ENCODE measurements around the gene SFR1. TPM values are rescaled to one million over a fixed set of nuclear protein-coding genes. Genes with fewer than 3 reads are reported as not detected.

Gene SFR1
- total RNA-seq, 1 donor from 2014 or later: 6.9 TPM

- Mint-ChIP-seq H3K27me3 (no peaks in the 10 kb centered on the region), H3K36me3 (ENCODE audit: insufficient read depth) (no peaks in the 10 kb centered on the region), H3K27ac (no peak overlapping the region), H3K4me3 (ENCODE audit: low read depth) (no peak overlapping the region), H3K4me1 (ENCODE audit: low read depth) (peaks cover 19% of the 10 kb centered on the region), H3K9me3 (ENCODE audit: low read depth) (no peaks in the 10 kb centered on the region)
- DNase-seq (ENCODE audit: low spot score, unreplicated experiment): no peak
- TF ChIP-seq CTCF (IDR thresholded peaks at IDR 0.05; ENCODE audit: unreplicated experiment): no peak
Measured at GRCh38 chr10:104088239-104088638, 33.7 kb upstream of the SFR1 start.

GRCh38 chr10:104089621-104090020 is 32.4 kb upstream of the SFR1 start:
- no peak for DNase-seq (ENCODE audit: low spot score, unreplicated experiment)
- Mint-ChIP-seq H3K9me3 (ENCODE audit: low read depth) (no peaks in the 10 kb centered on the region), H3K27me3 (no peaks in the 10 kb centered on the region), H3K4me3 (ENCODE audit: low read depth) (no peak overlapping the region), H3K4me1 (ENCODE audit: low read depth) (peaks cover 13% of the 10 kb centered on the region), H3K27ac (no peak overlapping the region), H3K36me3 (ENCODE audit: insufficient read depth) (no peaks in the 10 kb centered on the region)
- TF ChIP-seq CTCF (IDR thresholded peaks at IDR 0.05; ENCODE audit: unreplicated experiment): no peak

- H3K4me3 Mint-ChIP-seq (ENCODE audit: low read depth): no peak overlapping the region
- H3K9me3 Mint-ChIP-seq (ENCODE audit: low read depth): no peaks in the 10 kb centered on the region
- no peak for TF ChIP-seq CTCF (IDR thresholded peaks at IDR 0.05; ENCODE audit: unreplicated experiment)
- no peak for DNase-seq (ENCODE audit: low spot score, unreplicated experiment)
- no peaks in the 10 kb centered on the region for H3K36me3 Mint-ChIP-seq (ENCODE audit: insufficient read depth)
- H3K27me3 Mint-ChIP-seq: no peaks in the 10 kb centered on the region
- H3K27ac Mint-ChIP-seq: no peak overlapping the region
- peaks cover 3% of the 10 kb centered on the region for H3K4me1 Mint-ChIP-seq (ENCODE audit: low read depth)
Measured at GRCh38 chr10:104090611-104091010, 31.4 kb upstream of the SFR1 start.

GRCh38 chr10:104092749-104093148 is 29.2 kb upstream of the SFR1 start:
- Mint-ChIP-seq H3K4me3 (ENCODE audit: low read depth) (no peak overlapping the region), H3K27me3 (no peaks in the 10 kb centered on the region), H3K27ac (no peak overlapping the region), H3K9me3 (ENCODE audit: low read depth) (peaks cover 6% of the 10 kb centered on the region), H3K36me3 (ENCODE audit: insufficient read depth) (peaks cover 1% of the 10 kb centered on the region), H3K4me1 (ENCODE audit: low read depth) (no peaks in the 10 kb centered on the region)
- no peak for TF ChIP-seq CTCF (IDR thresholded peaks at IDR 0.05; ENCODE audit: unreplicated experiment)
- DNase-seq (ENCODE audit: low spot score, unreplicated experiment): no peak

- H3K36me3 Mint-ChIP-seq (ENCODE audit: insufficient read depth): peaks cover 1% of the 10 kb centered on the region
- no peak for TF ChIP-seq CTCF (IDR thresholded peaks at IDR 0.05; ENCODE audit: unreplicated experiment)
- no peak for DNase-seq (ENCODE audit: low spot score, unreplicated experiment)
- H3K27me3 Mint-ChIP-seq: peaks cover 1% of the 10 kb centered on the region
- H3K9me3 Mint-ChIP-seq (ENCODE audit: low read depth): peaks cover 6% of the 10 kb centered on the region
- H3K4me3 Mint-ChIP-seq (ENCODE audit: low read depth): no peak overlapping the region
- H3K4me1 Mint-ChIP-seq (ENCODE audit: low read depth): no peaks in the 10 kb centered on the region
- no peak overlapping the region for H3K27ac Mint-ChIP-seq
Measured at GRCh38 chr10:104096692-104097091, 25.3 kb upstream of the SFR1 start.
